K562 (cell line): ENCODE measurements around the gene PPP1R12C. TPM values are rescaled to one million over a fixed set of nuclear protein-coding genes. Genes with fewer than 3 reads are reported as not detected.

Source experiments
- ATAC-seq: fragments of 200-7000 bp; cut with Tn5 transposase; 3 replicates; pipeline ENCODE4 v1.9.1; 2020; ENCODE audit warnings: moderate library complexity
- BruUV-seq: library from RNA; stranded (reverse); fragments of 400-500 nt; replicated peaks from 2 replicates; lab custom pipeline; 2021; lab: Mats Ljungman, UMichigan
- CTCF ChIA-PET: fragments of 300-600 bp; formaldehyde crosslinking; extraction: SDS; loops from one replicate; lab custom pipeline; 2021; ENCODE audit warnings: low intra/inter-chr PET ratio; lab: Yijun Ruan, JAX
- POLR2A ChIA-PET: fragments of 300-600, 350-650 bp; sonication (Branson Sonifier 250); formaldehyde crosslinking; extraction: SDS; loops from one replicate; lab custom pipeline; 2021; ENCODE audit warnings: antibody characterized with exemption, inconsistent platforms; lab: Yijun Ruan, JAX
- DNase-seq, 4 experiments: peaks; one replicate each; pipeline versions ENCODE4 v3.0.0 to v3.0.0-alpha.2; 2011 to 2018; ENCODE audit warnings: low spot score in 3 of 4, mixed read lengths in 3 of 4; ENCODE audit errors: extremely low read depth in 1 of 4
- FAIRE-seq: peaks from 2 replicates; lab custom pipeline; 2011; peaks lifted over from hg19 to GRCh38; lab: Jason Lieb, UNC
- H2AFZ ChIP-seq: 2 replicates; pipeline ENCODE4 v1.6.0; 2011; ENCODE audit warnings: low read depth, low read length, control low read depth, inconsistent platforms
- H3K27ac ChIP-seq: fragments of 200-600 bp; 3 replicates; pipeline ENCODE4 v1.8.0; 2011; ENCODE audit warnings: low read depth, mild to moderate bottlenecking, control low read depth, inconsistent platforms, low read length, moderate library complexity, mixed read lengths; ENCODE audit errors: extremely low read depth
- H3K27me3 ChIP-seq, 2 experiments: fragments of 300-600 bp in 1 of 2; 2 replicates in 1 of 2; 3 replicates in 1 of 2; pipeline versions ENCODE4 v1.6.0 to v1.8.0; 2011; ENCODE audit warnings: inconsistent platforms in 2 of 2, low read length in 2 of 2, mild to moderate bottlenecking in 1 of 2, mixed read lengths in 1 of 2, moderate library complexity in 1 of 2; ENCODE audit not compliant: control insufficient read depth in 2 of 2, insufficient read depth in 2 of 2
- H3K36me3 ChIP-seq: fragments of 300-600 bp; 3 replicates; pipeline ENCODE4 v1.8.0; 2011; ENCODE audit warnings: mild to moderate bottlenecking, low read length, inconsistent platforms; ENCODE audit not compliant: control insufficient read depth, insufficient read depth
- H3K4me1 ChIP-seq, 2 experiments: fragments of 200-600 bp in 1 of 2; replicated peaks in 1 of 2; 2 replicates in 1 of 2; 3 replicates in 1 of 2; pipeline versions ENCODE4 v1.5.1 to v1.8.0; 2011; ENCODE audit warnings: inconsistent platforms in 2 of 2, low read length in 2 of 2, mild to moderate bottlenecking in 1 of 2, mixed read lengths in 1 of 2, moderate library complexity in 1 of 2; ENCODE audit not compliant: control insufficient read depth in 2 of 2, insufficient read depth in 2 of 2
- H3K4me2 ChIP-seq: 2 replicates; pipeline ENCODE4 v1.6.1; 2011; ENCODE audit warnings: low read length, control low read depth, inconsistent platforms, mixed read lengths; ENCODE audit not compliant: insufficient read depth
- H3K4me3 ChIP-seq: fragments of 200-600 bp; sonication (generic), shearing (Covaris generic); 2 replicates; pipeline ENCODE4 v1.5.1; 2016; ENCODE audit warnings: control low read depth, inconsistent platforms
- H3K79me2 ChIP-seq: fragments of 200-600 bp; 3 replicates; pipeline ENCODE4 v1.8.0; 2011; ENCODE audit warnings: low read length, inconsistent platforms; ENCODE audit not compliant: control insufficient read depth, insufficient read depth
- H3K9ac ChIP-seq, 2 experiments: 2 replicates each; pipeline versions ENCODE4 v1.6.0 to v1.6.1; 2011; ENCODE audit warnings: low read depth in 2 of 2, low read length in 2 of 2, control low read depth in 1 of 2, inconsistent platforms in 1 of 2, mild to moderate bottlenecking in 1 of 2, mixed read lengths in 1 of 2; ENCODE audit not compliant: insufficient read depth in 1 of 2
- H3K9me1 ChIP-seq: one replicate; pipeline ENCODE4 v1.6.0; 2011; ENCODE audit warnings: inconsistent platforms, mild to moderate bottlenecking, low read length, moderate library complexity; ENCODE audit not compliant: control insufficient read depth, insufficient read depth
- H3K9me3 ChIP-seq: replicated peaks from 2 replicates; pipeline ENCODE4 v1.5.1; 2011; ENCODE audit warnings: low read depth, low read length, inconsistent platforms; ENCODE audit not compliant: control insufficient read depth, insufficient read depth
- H4K20me1 ChIP-seq: replicated peaks from 2 replicates; pipeline ENCODE4 v1.6.1; 2011; ENCODE audit warnings: low read length, inconsistent platforms, mixed read lengths; ENCODE audit not compliant: control insufficient read depth, insufficient read depth
- EGR1 ChIP-seq: fragments of 450-650 bp; conservative IDR thresholded peaks from 2 replicates; pipeline ENCODE4 v1.6.1; 2017; ENCODE audit warnings: mild to moderate bottlenecking
- ELF4 ChIP-seq: fragments of 450-650 bp; formaldehyde crosslinking; IDR thresholded peaks from 2 replicates; pipeline ENCODE4 v1.4.0; 2022; ENCODE audit warnings: missing genetic modification characterization
- ETV6 ChIP-seq, 3 experiments: fragments of 150-350 bp in 1 of 3; sonication (generic) in 1 of 3; formaldehyde crosslinking in 1 of 3; IDR thresholded peaks; 2 replicates each; pipeline versions ENCODE4 v1.6.1 to v1.8.0; 2014 to 2022; ENCODE audit warnings: borderline replicate concordance in 2 of 3, low read depth in 2 of 3, antibody characterized with exemption in 1 of 3, low read length in 1 of 3, mild to moderate bottlenecking in 1 of 3, missing genetic modification reagents in 1 of 3
- GATAD2A ChIP-seq: fragments of 450-650 bp; IDR thresholded peaks from 2 replicates; pipeline ENCODE4 v1.6.1; 2017
- KDM1A ChIP-seq, 2 experiments: fragments of 450-650 bp; IDR thresholded peaks; 2 replicates each; pipeline ENCODE4 v1.6.1; 2016; ENCODE audit warnings: mild to moderate bottlenecking in 2 of 2
- MCM2 ChIP-seq: fragments of 450-650 bp; IDR thresholded peaks from 2 replicates; pipeline ENCODE4 v1.6.1; 2017; ENCODE audit warnings: low read depth, mild to moderate bottlenecking
- MTA1 ChIP-seq: fragments of 450-650 bp; IDR thresholded peaks from 2 replicates; pipeline ENCODE4 v1.6.1; 2017; ENCODE audit warnings: borderline replicate concordance
- NONO ChIP-seq, 2 experiments: fragments of 200-400 bp in 1 of 2; fragments of 450-650 bp in 1 of 2; formaldehyde crosslinking in 1 of 2; IDR thresholded peaks; 2 replicates each; pipeline ENCODE4 v1.6.1; 2017; ENCODE audit warnings: low read depth in 2 of 2, mild to moderate bottlenecking in 2 of 2, moderate library complexity in 2 of 2, low read length in 1 of 2
- ZNF263 ChIP-seq: sonication (generic); formaldehyde crosslinking; IDR thresholded peaks from 2 replicates; pipeline ENCODE4 v1.8.0; 2022; ENCODE audit warnings: mild to moderate bottlenecking, missing genetic modification reagents, borderline replicate concordance
- ZNF398 ChIP-seq: fragments of 250-450 bp; sonication (Bioruptor Pico); IDR thresholded peaks from 2 replicates; pipeline ENCODE4 v1.8.0; 2021; ENCODE audit warnings: moderate library complexity, mild to moderate bottlenecking, inconsistent platforms
- ZSCAN29 ChIP-seq: fragments of 450-650 bp; IDR thresholded peaks from 2 replicates; pipeline ENCODE4 v1.6.1; 2017
- WGBS: fragments of 100-300 bp; shearing (Covaris generic); methylation state at CpG from one replicate; pipeline ENCODE4 v1.1.6; 2016; ENCODE audit warnings: low coverage, mixed read lengths; ENCODE audit not compliant: insufficient coverage; ENCODE audit errors: missing lambda C conversion rate; 5-methylcytosine and 5-hydroxymethylcytosine counted together
- in situ Hi-C: fragments of 300-500 bp; cut with MboI; formaldehyde crosslinking; loops from 4 replicates; pipeline ENCODE4 v1.15.0; 2018; ENCODE audit warnings: inconsistent platforms, mixed read lengths
- intact Hi-C: fragments of 100-400 bp; cut with micrococcal nuclease; formaldehyde crosslinking; loops from 2 replicates; pipeline ENCODE4 v1.14.2; 2022
- polyA plus RNA-seq, 8 experiments: library from polyadenylated mRNA; depleted of rRNA in 4 of 8; stranded (reverse) in 5 of 8; unstranded in 3 of 8; fragments of >200 nt; fragmentation: Nextera tagmentation in 2 of 8; fragmentation: Illumina TruSeq in 1 of 8; extraction: Ambion mirVana in 2 of 8; extraction: Trizol in 1 of 8; gene quantifications; 2 replicates each; pipeline versions ENCODE4 v1.2.1 to v1.2.3, GENCODE V29; 2011 to 2014; ENCODE audit warnings: inconsistent platforms in 1 of 8, missing spikeins in 1 of 8
- total RNA-seq, 7 experiments: library from RNA; depleted of rRNA in 6 of 7; stranded (reverse); fragments of >200 nt in 6 of 7; fragmentation: Illumina TruSeq in 2 of 7; extraction: Trizol in 2 of 7; gene quantifications; 2 replicates each; pipeline versions ENCODE4 v1.2.1 to v1.2.3, GENCODE V29; 2011 to 2021; ENCODE audit warnings: low replicate concordance in 1 of 7
- TF ChIP-seq, protein P1 (sequence below), 2 experiments: IDR thresholded peaks; 2 replicates each; pipeline ENCODE4 v1.6.1; 2011; ENCODE audit warnings: borderline replicate concordance in 1 of 2, control low read depth in 1 of 2, low read depth in 1 of 2, low read length in 1 of 2, mild to moderate bottlenecking in 1 of 2, mixed read lengths in 1 of 2, moderate library complexity in 1 of 2; ENCODE audit not compliant: insufficient read depth in 1 of 2, insufficient read length in 1 of 2, poor library complexity in 1 of 2, severe bottlenecking in 1 of 2; ENCODE audit errors: extremely low read depth in 1 of 2
- TF ChIP-seq, protein P2 (sequence below): fragments of 450-650 bp; IDR thresholded peaks from 2 replicates; pipeline ENCODE4 v1.6.1; 2016
- TF ChIP-seq, protein P3 (sequence below): sonication (generic); formaldehyde crosslinking; IDR thresholded peaks from 2 replicates; pipeline ENCODE4 v1.8.0; 2022; ENCODE audit warnings: mild to moderate bottlenecking, missing genetic modification reagents, borderline replicate concordance

PPP1R12C gene
- total and polyA plus RNA-seq, 9 of the 15 experiments (the other 6 are each of a cell fraction or from before 2014, with no cell fraction given), result 1.8 to 136 (median 33.7) TPM

- peak; percentile 70 for FAIRE-seq
- ChIA-PET CTCF (interaction anchor here (0.9 to 1.5 kb wide), 2 partner anchors 15 to 358 kb away, joined by 3 to 6 read pairs; no protein-coding TSS in a partner anchor), POLR2A (no interaction called here)
- Histone ChIP-seq H3K27me3 (no peaks in the 10 kb centered on the region), H3K9ac (peak overlapping the region; percentile 57 to 75; a peak in 3 of 4 replicates), H3K4me2 (peak overlapping the region; percentile 83), H2AFZ (no peak overlapping the region), H3K9me3 (no peaks in the 10 kb centered on the region), H4K20me1 (no peaks in the 10 kb centered on the region), H3K4me1 (peaks cover 16 to 54% of the 10 kb centered on the region in 2 experiments), H3K27ac (peak overlapping the region; percentile 64; the same call in 2 of the 3 replicates), H3K79me2 (peaks cover 16% of the 10 kb centered on the region), H3K36me3 (peaks cover 25% of the 10 kb centered on the region), H3K9me1 (no peaks in the 10 kb centered on the region), H3K4me3 (peak overlapping the region; percentile 88)
- peak in 2 of 4 experiments; percentile 8 to 52 for DNase-seq
- WGBS, result 0% methylated on average over 1 of the region's 3 CpGs
- no peak for ATAC-seq
- BruUV-seq, result no TSS peak
- in situ Hi-C loops, result loop anchor here (25.0 kb wide), 1 partner anchor 492 kb away; the partner anchor contains the start of genes CCDC106, ZNF580 and ZNF581
- intact Hi-C loops, result loop anchor here (10.0 kb wide), 1 partner anchor 490 kb away; no protein-coding TSS in a partner anchor
- peak in 1 of 2 experiments; percentile 38; a peak in 1 of 4 replicates for TF ChIP-seq ETV6 (IDR thresholded peaks at IDR 0.05; ENCODE audit: borderline replicate concordance in 1 of 2, low read depth in 2 of 2, low read length in 1 of 2)
- TF ChIP-seq ETV6 (CRISPR knock-in tag; IDR thresholded peaks at IDR 0.05; ENCODE audit: borderline replicate concordance), result no peak
- no peak for TF ChIP-seq ELF4 (CRISPR knock-in tag)
- TF ChIP-seq KDM1A (IDR thresholded peaks at IDR 0.05), result peak in 1 of 2 experiments; percentile 68; a peak in 2 of 4 replicates
- no peak for TF ChIP-seq ZSCAN29
- TF ChIP-seq MCM2, result peak; percentile 74; the same call in 1 of the 2 replicates
- TF ChIP-seq, protein P1, sequence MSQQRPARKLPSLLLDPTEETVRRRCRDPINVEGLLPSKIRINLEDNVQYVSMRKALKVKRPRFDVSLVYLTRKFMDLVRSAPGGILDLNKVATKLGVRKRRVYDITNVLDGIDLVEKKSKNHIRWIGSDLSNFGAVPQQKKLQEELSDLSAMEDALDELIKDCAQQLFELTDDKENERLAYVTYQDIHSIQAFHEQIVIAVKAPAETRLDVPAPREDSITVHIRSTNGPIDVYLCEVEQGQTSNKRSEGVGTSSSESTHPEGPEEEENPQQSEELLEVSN (IDR thresholded peaks at IDR 0.05; ENCODE audit: borderline replicate concordance in 1 of 2, extremely low read depth in 1 of 2, insufficient read depth in 1 of 2, insufficient read length in 1 of 2, low read depth in 1 of 2, low read length in 1 of 2, poor library complexity in 1 of 2, severe bottlenecking in 1 of 2), result peak in 1 of 2 experiments; percentile 12
- TF ChIP-seq ZNF263, result peak; percentile 100
- TF ChIP-seq, protein P2, sequence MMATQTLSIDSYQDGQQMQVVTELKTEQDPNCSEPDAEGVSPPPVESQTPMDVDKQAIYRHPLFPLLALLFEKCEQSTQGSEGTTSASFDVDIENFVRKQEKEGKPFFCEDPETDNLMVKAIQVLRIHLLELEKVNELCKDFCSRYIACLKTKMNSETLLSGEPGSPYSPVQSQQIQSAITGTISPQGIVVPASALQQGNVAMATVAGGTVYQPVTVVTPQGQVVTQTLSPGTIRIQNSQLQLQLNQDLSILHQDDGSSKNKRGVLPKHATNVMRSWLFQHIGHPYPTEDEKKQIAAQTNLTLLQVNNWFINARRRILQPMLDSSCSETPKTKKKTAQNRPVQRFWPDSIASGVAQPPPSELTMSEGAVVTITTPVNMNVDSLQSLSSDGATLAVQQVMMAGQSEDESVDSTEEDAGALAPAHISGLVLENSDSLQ, result peak; percentile 59
- 0 out of 4 replicates have a peak, but pooled peaks of 1 of the 2 experiments have one; percentile 16 for TF ChIP-seq NONO (IDR thresholded peaks at IDR 0.05; ENCODE audit: low read depth in 2 of 2, low read length in 1 of 2)
- TF ChIP-seq, protein P3, sequence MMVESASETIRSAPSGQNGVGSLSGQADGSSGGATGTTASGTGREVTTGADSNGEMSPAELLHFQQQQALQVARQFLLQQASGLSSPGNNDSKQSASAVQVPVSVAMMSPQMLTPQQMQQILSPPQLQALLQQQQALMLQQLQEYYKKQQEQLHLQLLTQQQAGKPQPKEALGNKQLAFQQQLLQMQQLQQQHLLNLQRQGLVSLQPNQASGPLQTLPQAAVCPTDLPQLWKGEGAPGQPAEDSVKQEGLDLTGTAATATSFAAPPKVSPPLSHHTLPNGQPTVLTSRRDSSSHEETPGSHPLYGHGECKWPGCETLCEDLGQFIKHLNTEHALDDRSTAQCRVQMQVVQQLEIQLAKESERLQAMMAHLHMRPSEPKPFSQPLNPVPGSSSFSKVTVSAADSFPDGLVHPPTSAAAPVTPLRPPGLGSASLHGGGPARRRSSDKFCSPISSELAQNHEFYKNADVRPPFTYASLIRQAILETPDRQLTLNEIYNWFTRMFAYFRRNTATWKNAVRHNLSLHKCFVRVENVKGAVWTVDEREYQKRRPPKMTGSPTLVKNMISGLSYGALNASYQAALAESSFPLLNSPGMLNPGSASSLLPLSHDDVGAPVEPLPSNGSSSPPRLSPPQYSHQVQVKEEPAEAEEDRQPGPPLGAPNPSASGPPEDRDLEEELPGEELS, result no peak
- TF ChIP-seq MTA1, result peak; percentile 70; the same call in 1 of the 2 replicates
- no peak for TF ChIP-seq ZNF398 (CRISPR knock-in tag)
- peak; percentile 27 for TF ChIP-seq EGR1
- peak; percentile 69; the same call in 1 of the 2 replicates for TF ChIP-seq GATAD2A
Measured at GRCh38 chr19:55145232-55145631, 27.8 kb upstream of the PPP1R12C start.
